Measurements from ENCODE around the gene UNG. TPM values are rescaled to one million over a fixed set of nuclear protein-coding genes. Genes with fewer than 3 reads are reported as not detected.
"Not testable (repeated sequence)": the region's sequence is repeated elsewhere in the genome, so short reads cannot be mapped to it uniquely, and the experiment has no call there.

UNG gene
- total and polyA plus RNA-seq, 2 of the 4 experiments (the other 2 are of a cell fraction) = 13.3 to 16.0 TPM

- H3K9me3 ChIP-seq (ENCODE audit: control insufficient read depth, insufficient read depth, low read length); DNase-seq; H3K14ac ChIP-seq (replicated peaks; ENCODE audit: low read depth, low read length); H3K9ac ChIP-seq (ENCODE audit: low read depth, low read length); H3K27ac ChIP-seq (ENCODE audit: insufficient read depth, low read length); H3K36me3 ChIP-seq (ENCODE audit: control insufficient read depth, insufficient read depth, low read length); H3K4me3 ChIP-seq (ENCODE audit: insufficient read depth, low read depth, low read length); H4K8ac ChIP-seq (ENCODE audit: low read depth in 2 of 2, low read length in 2 of 2); H2AK9ac ChIP-seq (replicated peaks; ENCODE audit: low read depth, low read length, poor library complexity); intact Hi-C loops (cut with micrococcal nuclease); H2BK120ac ChIP-seq (ENCODE audit: low read depth, low read length); ATAC-seq (ENCODE audit: low read depth); CTCF ChIA-PET; H2AFZ ChIP-seq (replicated peaks; ENCODE audit: low read length, poor library complexity); H3K23ac ChIP-seq (ENCODE audit: low read depth, low read length); in situ Hi-C loops (cut with MboI; ENCODE audit: low sequenced_read_pairs); H3K4me2 ChIP-seq (ENCODE audit: low read depth, low read length); H3K79me1 ChIP-seq (ENCODE audit: low read depth in 1 of 2, low read length in 2 of 2); POLR2A ChIA-PET (ENCODE audit: unreplicated experiment); H4K5ac ChIP-seq (ENCODE audit: low read depth, low read length); H2BK15ac ChIP-seq (ENCODE audit: low read depth, low read length); H3K56ac ChIP-seq (ENCODE audit: extremely low read depth, insufficient read depth, low read length); H4K20me1 ChIP-seq (ENCODE audit: insufficient read depth, low read length); H3K4ac ChIP-seq (ENCODE audit: low read depth, low read length); BruUV-seq (replicated peaks); H2BK20ac ChIP-seq (ENCODE audit: low read depth, low read length); H3K4me1 ChIP-seq (ENCODE audit: control insufficient read depth, insufficient read depth, low read length); H2AK5ac ChIP-seq (ENCODE audit: low read depth, low read length); H2BK5ac ChIP-seq (ENCODE audit: low read depth, low read length, poor library complexity, severe bottlenecking); H3K9me1 ChIP-seq (ENCODE audit: insufficient read depth, low read length); H4K91ac ChIP-seq (ENCODE audit: insufficient read depth, low read depth, low read length); dilution Hi-C loops (cut with HindIII; ENCODE audit: low sequenced_read_pairs, unreplicated experiment); H3K18ac ChIP-seq (ENCODE audit: low read depth, low read length): not testable (repeated sequence)
- peaks cover 10% of the 10 kb centered on the region for H3K27me3 ChIP-seq (ENCODE audit: control insufficient read depth, insufficient read depth, low read length)
- 67% methylated on average over 1 of the region's 1 CpG; no CpG with 5 or more reads in 1 of the 2 experiments for WGBS, 2 experiments (ENCODE audit: extremely low coverage in 2 of 2, insufficient read length in 1 of 2)
Observed at GRCh38 chr12:109147126-109147525, 49.7 kb downstream of the UNG start.
